ENCODE data around the gene OLFML1. TPM values are rescaled to one million over a fixed set of nuclear protein-coding genes. Genes with fewer than 3 reads are reported as not detected.

Gene OLFML1
- total RNA-seq, 1 donor from 2014 or later, result 11.5 TPM

- no peaks in the 10 kb centered on the region for H3K27me3 ChIP-seq
- intact Hi-C loops (cut with DNase I), result no loop called here
- H3K9me3 ChIP-seq, result no peaks in the 10 kb centered on the region
- H3K36me3 ChIP-seq, result no peaks in the 10 kb centered on the region
- DNase-seq (ENCODE audit: extremely low spot score in 2 of 2), result no peak
- no peaks in the 10 kb centered on the region for H3K4me1 ChIP-seq
- TF ChIP-seq POLR2AphosphoS5 (IDR thresholded peaks at IDR 0.05; ENCODE audit: insufficient read depth in 1 of 2, low read depth in 1 of 2) (no peak), POLR2A (IDR thresholded peaks at IDR 0.05) (no peak)
- TF ChIP-seq, protein P1, sequence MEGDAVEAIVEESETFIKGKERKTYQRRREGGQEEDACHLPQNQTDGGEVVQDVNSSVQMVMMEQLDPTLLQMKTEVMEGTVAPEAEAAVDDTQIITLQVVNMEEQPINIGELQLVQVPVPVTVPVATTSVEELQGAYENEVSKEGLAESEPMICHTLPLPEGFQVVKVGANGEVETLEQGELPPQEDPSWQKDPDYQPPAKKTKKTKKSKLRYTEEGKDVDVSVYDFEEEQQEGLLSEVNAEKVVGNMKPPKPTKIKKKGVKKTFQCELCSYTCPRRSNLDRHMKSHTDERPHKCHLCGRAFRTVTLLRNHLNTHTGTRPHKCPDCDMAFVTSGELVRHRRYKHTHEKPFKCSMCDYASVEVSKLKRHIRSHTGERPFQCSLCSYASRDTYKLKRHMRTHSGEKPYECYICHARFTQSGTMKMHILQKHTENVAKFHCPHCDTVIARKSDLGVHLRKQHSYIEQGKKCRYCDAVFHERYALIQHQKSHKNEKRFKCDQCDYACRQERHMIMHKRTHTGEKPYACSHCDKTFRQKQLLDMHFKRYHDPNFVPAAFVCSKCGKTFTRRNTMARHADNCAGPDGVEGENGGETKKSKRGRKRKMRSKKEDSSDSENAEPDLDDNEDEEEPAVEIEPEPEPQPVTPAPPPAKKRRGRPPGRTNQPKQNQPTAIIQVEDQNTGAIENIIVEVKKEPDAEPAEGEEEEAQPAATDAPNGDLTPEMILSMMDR (IDR thresholded peaks at IDR 0.05), result no peak
- no peak overlapping the region for H3K4me3 ChIP-seq
- no peak overlapping the region for H3K27ac ChIP-seq
These were observed 30.5 kb upstream of the OLFML1 start for GRCh38 chr11:7454854-7455253.

- TF ChIP-seq, protein P1 (IDR thresholded peaks at IDR 0.05), result no peak
- TF ChIP-seq POLR2AphosphoS5 (IDR thresholded peaks at IDR 0.05; ENCODE audit: insufficient read depth in 1 of 2, low read depth in 1 of 2) (no peak), POLR2A (IDR thresholded peaks at IDR 0.05) (no peak)
- Histone ChIP-seq H3K27me3 (no peaks in the 10 kb centered on the region), H3K4me1 (no peaks in the 10 kb centered on the region), H3K4me3 (no peak overlapping the region), H3K27ac (no peak overlapping the region), H3K9me3 (no peaks in the 10 kb centered on the region), H3K36me3 (no peaks in the 10 kb centered on the region)
- intact Hi-C loops (cut with DNase I), result no loop called here
- no peak for DNase-seq (ENCODE audit: extremely low spot score in 2 of 2)
These were observed 28.1 kb upstream of the OLFML1 start for GRCh38 chr11:7457211-7457610.

GRCh38 chr11:7462706-7463105 lies 22.6 kb upstream of the OLFML1 start:
- Histone ChIP-seq H3K9me3 (no peaks in the 10 kb centered on the region), H3K27ac (no peak overlapping the region), H3K4me3 (no peak overlapping the region), H3K36me3 (no peaks in the 10 kb centered on the region), H3K4me1 (no peaks in the 10 kb centered on the region), H3K27me3 (no peaks in the 10 kb centered on the region)
- intact Hi-C loops (cut with DNase I), result no loop called here
- no peak for TF ChIP-seq POLR2A (IDR thresholded peaks at IDR 0.05)
- TF ChIP-seq, protein P1 (IDR thresholded peaks at IDR 0.05), result no peak
- DNase-seq (ENCODE audit: extremely low spot score in 2 of 2), result no peak

DNA sequence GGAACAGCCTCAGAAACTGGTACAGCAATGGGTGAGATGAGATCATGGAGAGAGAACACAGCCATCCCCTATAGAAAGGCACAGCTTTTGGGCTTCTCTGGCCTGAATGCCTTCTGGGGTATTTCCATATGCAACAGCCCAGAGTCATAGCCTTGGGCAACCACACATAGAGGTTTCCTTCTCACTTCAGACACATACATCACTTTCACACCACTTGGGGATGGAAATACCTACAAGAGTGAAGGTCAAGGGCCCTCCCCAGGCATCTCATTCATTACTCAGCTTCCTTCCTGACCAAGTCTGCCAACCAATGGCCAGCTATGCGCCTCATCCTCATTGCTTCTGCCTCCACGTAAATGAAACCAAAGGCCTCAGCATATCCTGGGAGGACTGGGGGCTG lies 17.7 kb upstream of the OLFML1 start:
- H3K9me3 ChIP-seq, result no peaks in the 10 kb centered on the region
- no peaks in the 10 kb centered on the region for H3K4me1 ChIP-seq
- H3K4me3 ChIP-seq, result no peak overlapping the region
- no peak for DNase-seq (ENCODE audit: extremely low spot score in 2 of 2)
- no peaks in the 10 kb centered on the region for H3K36me3 ChIP-seq
- TF ChIP-seq POLR2AphosphoS5 (IDR thresholded peaks at IDR 0.05; ENCODE audit: insufficient read depth in 1 of 2, low read depth in 1 of 2), result no peak
- no peak for TF ChIP-seq POLR2A (IDR thresholded peaks at IDR 0.05)
- TF ChIP-seq, protein P1 (IDR thresholded peaks at IDR 0.05), result no peak
- no peaks in the 10 kb centered on the region for H3K27me3 ChIP-seq
- intact Hi-C loops (cut with DNase I), result no loop called here
- H3K27ac ChIP-seq, result no peak overlapping the region

DNA sequence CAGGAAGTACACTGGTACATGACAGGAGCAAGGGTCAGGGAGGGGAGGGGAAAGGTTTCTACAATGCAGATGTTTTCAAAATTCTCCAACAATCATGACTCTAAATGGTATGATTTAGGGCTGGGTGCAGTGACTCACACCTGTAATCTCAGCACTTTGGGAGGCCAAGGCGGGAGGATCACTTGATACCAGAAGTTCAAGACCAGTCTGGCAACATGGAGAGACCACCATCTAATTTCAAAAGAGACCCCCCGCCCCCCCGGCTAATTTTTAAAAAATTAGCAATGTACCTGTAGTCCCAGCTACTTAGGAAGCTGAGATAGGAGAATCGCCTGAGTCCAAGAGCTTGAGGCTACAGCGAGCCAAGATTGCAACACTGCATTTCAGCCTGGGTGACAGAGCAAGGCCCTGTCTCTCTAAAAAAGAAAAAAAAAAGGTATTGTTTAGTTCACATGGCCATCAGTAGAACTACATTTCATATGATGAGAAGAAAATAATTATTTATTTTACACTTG lies 15.9 kb upstream of the OLFML1 start:
- no peak overlapping the region for H3K27ac ChIP-seq
- H3K27me3 ChIP-seq, result no peaks in the 10 kb centered on the region
- no peaks in the 10 kb centered on the region for H3K4me1 ChIP-seq
- no peaks in the 10 kb centered on the region for H3K9me3 ChIP-seq
- no peak for TF ChIP-seq POLR2AphosphoS5 (IDR thresholded peaks at IDR 0.05; ENCODE audit: insufficient read depth in 1 of 2, low read depth in 1 of 2)
- TF ChIP-seq, protein P1 (IDR thresholded peaks at IDR 0.05), result no peak
- no peak for TF ChIP-seq POLR2A (IDR thresholded peaks at IDR 0.05)
- DNase-seq (ENCODE audit: extremely low spot score in 2 of 2), result peak in 1 of 2 donors; percentile 40
- no peaks in the 10 kb centered on the region for H3K36me3 ChIP-seq
- H3K4me3 ChIP-seq, result no peak overlapping the region
- intact Hi-C loops (cut with DNase I), result no loop called here
